Activated B cell treated with CpG ODN at 0.5 μM for 24 hours (primary cell): ENCODE data around the gene NKAIN2. TPM values are rescaled to one million over a fixed set of nuclear protein-coding genes. Genes with fewer than 3 reads are reported as not detected.

ENCODE experiments used
- ATAC-seq: fragments of 200-7000 bp; cut with Tn5 transposase; one replicate; pipeline ENCODE4 v1.10.0; 2021; ENCODE audit warnings: low read depth, mild to moderate bottlenecking, moderate library complexity
- CTCF ChIA-PET: fragments of 350-600 bp; sonication (Branson Sonifier 250); formaldehyde crosslinking; loops from one replicate; lab custom pipeline; 2021; ENCODE audit warnings: antibody characterized with exemption; lab: Charles Lee
- POLR2A ChIA-PET: fragments of 350-600 bp; sonication (Branson Sonifier 250); formaldehyde crosslinking; loops from one replicate; lab custom pipeline; 2021; ENCODE audit warnings: antibody characterized with exemption; lab: Charles Lee
- DNase-seq: peaks from one replicate; pipeline ENCODE4 v3.0.0; 2022
- H3K27ac Mint-ChIP-seq: one replicate; pipeline ENCODE4 v1.8.0; 2020; ENCODE audit warnings: mixed read lengths
- H3K27me3 Mint-ChIP-seq: one replicate; pipeline ENCODE4 v1.8.0; 2021; ENCODE audit warnings: mixed read lengths
- H3K36me3 Mint-ChIP-seq: one replicate; pipeline ENCODE4 v1.8.0; 2021; ENCODE audit warnings: low read depth, mixed read lengths
- H3K4me1 Mint-ChIP-seq: one replicate; pipeline ENCODE4 v1.8.0; 2021; ENCODE audit warnings: mixed read lengths
- H3K4me3 Mint-ChIP-seq: one replicate; pipeline ENCODE4 v1.8.0; 2020; ENCODE audit warnings: mild to moderate bottlenecking, mixed read lengths
- H3K9me3 Mint-ChIP-seq: one replicate; pipeline ENCODE4 v1.8.0; 2020; ENCODE audit warnings: mixed read lengths
- intact Hi-C: fragments of 100-400 bp; cut with micrococcal nuclease; formaldehyde crosslinking; loops from one replicate; pipeline ENCODE4 v1.15.1; 2024
- total RNA-seq: library from RNA; stranded (reverse); gene quantifications from 2 replicates; pipeline ENCODE4 v1.2.3, GENCODE V29; 2022
- TF ChIP-seq, protein P1 (sequence below): fragments of 200-600 bp; IDR thresholded peaks from one replicate; pipeline ENCODE4 v1.8.0; 2022; ENCODE audit warnings: antibody characterized with exemption, mild to moderate bottlenecking

Gene NKAIN2
- total RNA-seq, 1 donor from 2014 or later = not detected

GRCh38 chr6:124356811-124357210 is 553.1 kb downstream of the NKAIN2 start:
- Mint-ChIP-seq H3K36me3 (no peaks in the 10 kb centered on the region), H3K27ac (no peak overlapping the region), H3K9me3 (peaks cover 4% of the 10 kb centered on the region), H3K27me3 (no peaks in the 10 kb centered on the region), H3K4me1 (no peaks in the 10 kb centered on the region), H3K4me3 (no peak overlapping the region)
- CTCF ChIA-PET = no interaction called here
- intact Hi-C loops = no loop called here
- DNase-seq (no peak), ATAC-seq (no peak)
- TF ChIP-seq, protein P1, sequence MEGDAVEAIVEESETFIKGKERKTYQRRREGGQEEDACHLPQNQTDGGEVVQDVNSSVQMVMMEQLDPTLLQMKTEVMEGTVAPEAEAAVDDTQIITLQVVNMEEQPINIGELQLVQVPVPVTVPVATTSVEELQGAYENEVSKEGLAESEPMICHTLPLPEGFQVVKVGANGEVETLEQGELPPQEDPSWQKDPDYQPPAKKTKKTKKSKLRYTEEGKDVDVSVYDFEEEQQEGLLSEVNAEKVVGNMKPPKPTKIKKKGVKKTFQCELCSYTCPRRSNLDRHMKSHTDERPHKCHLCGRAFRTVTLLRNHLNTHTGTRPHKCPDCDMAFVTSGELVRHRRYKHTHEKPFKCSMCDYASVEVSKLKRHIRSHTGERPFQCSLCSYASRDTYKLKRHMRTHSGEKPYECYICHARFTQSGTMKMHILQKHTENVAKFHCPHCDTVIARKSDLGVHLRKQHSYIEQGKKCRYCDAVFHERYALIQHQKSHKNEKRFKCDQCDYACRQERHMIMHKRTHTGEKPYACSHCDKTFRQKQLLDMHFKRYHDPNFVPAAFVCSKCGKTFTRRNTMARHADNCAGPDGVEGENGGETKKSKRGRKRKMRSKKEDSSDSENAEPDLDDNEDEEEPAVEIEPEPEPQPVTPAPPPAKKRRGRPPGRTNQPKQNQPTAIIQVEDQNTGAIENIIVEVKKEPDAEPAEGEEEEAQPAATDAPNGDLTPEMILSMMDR = no peak
- POLR2A ChIA-PET = no interaction called here

DNA sequence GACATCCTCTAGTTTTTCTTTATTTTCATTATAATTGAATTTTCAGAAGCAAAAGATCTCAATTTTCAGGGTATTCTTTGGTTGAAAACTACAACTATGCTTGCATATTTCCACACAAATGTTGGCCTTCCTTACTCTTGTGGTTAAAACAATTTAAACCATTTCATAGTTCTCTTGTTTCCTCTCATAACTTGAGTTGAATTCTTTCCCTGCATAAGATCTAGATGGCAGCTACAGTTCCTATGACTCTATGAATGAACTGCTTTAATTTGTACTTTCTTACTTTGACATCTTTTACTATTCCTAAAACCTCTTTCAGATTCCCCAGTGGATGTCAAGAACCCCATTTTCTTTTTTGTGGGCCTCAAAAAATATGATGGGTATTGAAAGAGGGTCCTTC is 564.5 kb downstream of the NKAIN2 start:
- Mint-ChIP-seq H3K9me3 (peaks cover 3% of the 10 kb centered on the region), H3K4me1 (no peaks in the 10 kb centered on the region), H3K36me3 (no peaks in the 10 kb centered on the region), H3K4me3 (no peak overlapping the region), H3K27ac (no peak overlapping the region), H3K27me3 (no peaks in the 10 kb centered on the region)
- CTCF ChIA-PET = no interaction called here
- no peak for ATAC-seq
- TF ChIP-seq, protein P1 = no peak
- POLR2A ChIA-PET = no interaction called here
- DNase-seq = no peak
- intact Hi-C loops = no loop called here

DNA sequence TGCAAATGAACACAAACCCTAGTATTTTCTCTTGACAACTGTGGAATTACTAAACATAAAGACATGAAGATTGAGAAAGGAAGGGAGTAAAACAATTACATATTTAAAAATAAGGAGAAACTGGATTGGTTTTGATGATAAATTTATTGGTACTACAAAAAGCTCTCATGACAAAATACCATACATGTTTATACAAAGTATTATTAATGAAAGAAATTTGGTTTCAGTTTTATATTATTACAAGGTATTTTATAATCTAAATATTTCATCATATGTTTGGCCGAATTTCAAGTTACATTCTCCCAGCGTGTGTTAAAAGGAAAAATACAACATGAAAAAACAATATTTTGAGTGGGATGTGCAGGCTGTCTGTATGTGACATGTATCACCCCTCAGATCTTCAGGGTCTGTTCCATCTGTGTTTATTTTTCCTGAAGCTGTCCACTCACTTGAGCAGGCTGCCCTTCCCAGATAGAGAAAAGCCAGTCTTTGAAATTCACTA is 568.4 kb downstream of the NKAIN2 start:
- intact Hi-C loops = no loop called here
- DNase-seq (no peak), ATAC-seq (no peak)
- TF ChIP-seq, protein P1 = no peak
- ChIA-PET CTCF (no interaction called here), POLR2A (no interaction called here)
- Mint-ChIP-seq H3K36me3 (no peaks in the 10 kb centered on the region), H3K4me3 (no peak overlapping the region), H3K9me3 (no peaks in the 10 kb centered on the region), H3K4me1 (no peaks in the 10 kb centered on the region), H3K27ac (no peak overlapping the region), H3K27me3 (no peaks in the 10 kb centered on the region)

DNA sequence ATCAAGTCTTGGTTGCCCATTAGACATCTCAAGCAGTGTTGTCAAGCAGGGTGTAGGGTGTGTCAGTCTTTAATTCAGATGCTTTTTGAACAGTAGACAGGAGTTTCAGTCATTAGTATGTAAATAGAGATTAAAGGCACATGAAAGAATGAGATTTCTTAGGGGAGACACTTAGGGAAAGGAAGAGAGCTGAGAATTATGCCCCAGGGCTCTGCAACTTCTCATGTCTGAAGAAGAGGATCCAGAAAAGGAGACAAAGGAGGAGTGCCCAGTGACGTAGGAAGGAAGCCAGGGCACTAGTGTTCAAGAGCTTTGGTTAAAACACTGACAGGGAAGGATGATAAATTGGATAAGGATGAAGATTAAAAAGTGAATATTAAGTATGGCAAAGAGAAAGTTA is 569.7 kb downstream of the NKAIN2 start:
- ChIA-PET POLR2A (no interaction called here), CTCF (no interaction called here)
- H3K36me3 Mint-ChIP-seq = no peaks in the 10 kb centered on the region
- H3K9me3 Mint-ChIP-seq = no peaks in the 10 kb centered on the region
- H3K27me3 Mint-ChIP-seq = no peaks in the 10 kb centered on the region
- H3K4me1 Mint-ChIP-seq = no peaks in the 10 kb centered on the region
- TF ChIP-seq, protein P1 = no peak
- no peak overlapping the region for H3K4me3 Mint-ChIP-seq
- no peak for DNase-seq
- intact Hi-C loops = no loop called here
- ATAC-seq = no peak
- no peak overlapping the region for H3K27ac Mint-ChIP-seq

GRCh38 chr6:124389127-124389526 is 585.5 kb downstream of the NKAIN2 start:
- Mint-ChIP-seq H3K4me3 (no peak overlapping the region), H3K9me3 (peaks cover 8% of the 10 kb centered on the region), H3K4me1 (no peaks in the 10 kb centered on the region), H3K27ac (no peak overlapping the region), H3K36me3 (no peaks in the 10 kb centered on the region), H3K27me3 (no peaks in the 10 kb centered on the region)
- ATAC-seq (no peak), DNase-seq (no peak)
- intact Hi-C loops = no loop called here
- CTCF ChIA-PET = no interaction called here
- TF ChIP-seq, protein P1 = no peak
- POLR2A ChIA-PET = no interaction called here
